ENCODE results near the gene TGM3. TPM values are rescaled to one million over a fixed set of nuclear protein-coding genes. Genes with fewer than 3 reads are reported as not detected.

The TGM3 gene
- total RNA-seq, 2 experiments from 2014 or later: not detected

DNA sequence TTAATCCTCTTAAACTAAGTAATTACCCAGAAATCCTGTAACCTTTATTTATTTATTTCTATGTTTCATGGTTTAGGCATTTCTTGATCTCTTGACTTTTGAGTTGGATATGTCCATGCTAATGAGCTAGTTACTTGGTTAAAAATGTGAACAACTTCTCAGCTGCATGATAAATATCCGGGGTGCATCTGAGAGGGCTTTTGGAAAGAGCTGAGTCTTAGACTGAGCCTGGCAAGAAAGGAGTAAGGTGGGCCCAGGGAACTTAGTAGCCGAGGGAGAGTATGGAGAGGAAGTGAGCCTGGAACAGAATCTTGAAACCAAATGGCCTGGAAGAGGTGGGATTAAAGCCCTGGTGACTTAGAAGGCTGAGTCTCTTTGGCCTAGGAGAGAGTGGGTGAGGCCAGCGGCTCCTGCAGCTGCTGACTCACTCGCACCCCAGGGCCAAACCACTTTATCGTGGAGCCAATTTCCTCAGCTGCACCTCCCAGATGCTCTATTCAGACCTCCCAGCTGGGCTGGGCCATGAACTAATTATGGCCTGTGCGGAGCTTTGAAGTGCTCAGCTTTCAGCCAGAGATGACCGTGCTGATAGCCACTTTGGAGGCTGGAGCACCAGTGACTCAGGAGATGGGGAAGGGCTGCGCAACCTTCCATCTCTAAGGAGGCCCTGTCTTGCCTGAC, 19.1 kb downstream of the TGM3 start:
- DNase-seq: no peak
- ATAC-seq: no peak
- Mint-ChIP-seq H3K9me3 (ENCODE audit: insufficient read depth) (no peaks in the 10 kb centered on the region), H3K36me3 (ENCODE audit: low read depth) (no peaks in the 10 kb centered on the region), H3K4me1 (ENCODE audit: low read depth) (no peaks in the 10 kb centered on the region), H3K27ac (no peak overlapping the region), H3K4me3 (no peak overlapping the region), H3K27me3 (ENCODE audit: low read depth) (peaks cover 3% of the 10 kb centered on the region)
- POLR2A ChIA-PET: no interaction called here
- CTCF ChIA-PET: interaction anchor here (1.1 kb wide), 1 partner anchor 107 kb away, joined by 3 read pairs; no protein-coding TSS in a partner anchor

DNA sequence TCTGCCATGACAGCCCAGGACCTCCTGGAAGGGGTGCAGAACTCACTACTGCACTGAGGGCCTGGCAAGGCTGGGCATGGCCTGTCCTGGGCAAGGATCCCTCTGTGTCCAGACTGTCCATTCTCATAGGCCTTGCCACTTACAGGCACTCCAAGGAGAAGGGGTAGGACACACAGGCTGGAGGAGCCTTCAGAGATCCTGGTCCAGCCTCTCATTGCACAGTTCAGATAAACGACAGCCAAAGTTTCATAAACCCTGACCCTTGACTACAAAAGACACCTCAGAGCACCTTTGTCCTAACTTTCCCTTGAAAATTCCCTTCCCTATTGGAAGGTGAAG, 19.6 kb downstream of the TGM3 start:
- no peaks in the 10 kb centered on the region for H3K4me1 Mint-ChIP-seq (ENCODE audit: low read depth)
- ChIA-PET CTCF (interaction anchor here (1.1 kb wide), 1 partner anchor 107 kb away, joined by 3 read pairs; no protein-coding TSS in a partner anchor), POLR2A (no interaction called here)
- H3K27me3 Mint-ChIP-seq (ENCODE audit: low read depth): peaks cover 4% of the 10 kb centered on the region
- H3K27ac Mint-ChIP-seq: no peak overlapping the region
- H3K9me3 Mint-ChIP-seq (ENCODE audit: insufficient read depth): no peaks in the 10 kb centered on the region
- H3K36me3 Mint-ChIP-seq (ENCODE audit: low read depth): no peaks in the 10 kb centered on the region
- H3K4me3 Mint-ChIP-seq: no peak overlapping the region
- no peak for ATAC-seq
- DNase-seq: no peak

DNA sequence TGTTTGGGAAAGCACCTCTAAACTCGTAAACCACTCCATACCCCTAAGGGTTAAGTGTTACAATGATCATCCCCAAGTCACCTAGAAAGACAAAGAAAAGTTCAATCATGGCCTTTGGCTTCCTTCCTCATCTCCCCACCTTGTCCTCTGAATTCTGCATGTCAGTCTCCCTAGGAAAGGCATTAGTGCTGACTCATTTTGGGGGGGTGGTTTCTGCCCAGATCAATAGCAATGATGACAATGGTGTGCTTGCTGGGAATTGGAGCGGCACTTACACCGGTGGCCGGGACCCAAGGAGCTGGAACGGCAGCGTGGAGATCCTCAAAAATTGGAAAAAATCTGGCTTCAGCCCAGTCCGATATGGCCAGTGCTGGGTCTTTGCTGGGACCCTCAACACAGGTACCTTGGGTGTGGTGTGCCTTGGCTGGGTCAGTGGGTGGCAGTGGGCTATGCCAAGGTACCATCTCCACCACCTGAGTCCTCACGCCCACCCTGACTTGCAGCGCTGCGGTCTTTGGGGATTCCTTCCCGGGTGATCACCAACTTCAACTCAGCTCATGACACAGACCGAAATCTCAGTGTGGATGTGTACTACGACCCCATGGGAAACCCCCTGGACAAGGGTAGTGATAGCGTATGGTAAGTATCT, 21.2 kb downstream of the TGM3 start:
- ATAC-seq (no peak), DNase-seq (no peak)
- CTCF ChIA-PET: no interaction called here
- H3K27me3 Mint-ChIP-seq (ENCODE audit: low read depth): peaks cover 4% of the 10 kb centered on the region
- H3K4me3 Mint-ChIP-seq: no peak overlapping the region
- POLR2A ChIA-PET: no interaction called here
- no peak overlapping the region for H3K27ac Mint-ChIP-seq
- no peaks in the 10 kb centered on the region for H3K9me3 Mint-ChIP-seq (ENCODE audit: insufficient read depth)
- no peaks in the 10 kb centered on the region for H3K4me1 Mint-ChIP-seq (ENCODE audit: low read depth)
- H3K36me3 Mint-ChIP-seq (ENCODE audit: low read depth): no peaks in the 10 kb centered on the region

DNA sequence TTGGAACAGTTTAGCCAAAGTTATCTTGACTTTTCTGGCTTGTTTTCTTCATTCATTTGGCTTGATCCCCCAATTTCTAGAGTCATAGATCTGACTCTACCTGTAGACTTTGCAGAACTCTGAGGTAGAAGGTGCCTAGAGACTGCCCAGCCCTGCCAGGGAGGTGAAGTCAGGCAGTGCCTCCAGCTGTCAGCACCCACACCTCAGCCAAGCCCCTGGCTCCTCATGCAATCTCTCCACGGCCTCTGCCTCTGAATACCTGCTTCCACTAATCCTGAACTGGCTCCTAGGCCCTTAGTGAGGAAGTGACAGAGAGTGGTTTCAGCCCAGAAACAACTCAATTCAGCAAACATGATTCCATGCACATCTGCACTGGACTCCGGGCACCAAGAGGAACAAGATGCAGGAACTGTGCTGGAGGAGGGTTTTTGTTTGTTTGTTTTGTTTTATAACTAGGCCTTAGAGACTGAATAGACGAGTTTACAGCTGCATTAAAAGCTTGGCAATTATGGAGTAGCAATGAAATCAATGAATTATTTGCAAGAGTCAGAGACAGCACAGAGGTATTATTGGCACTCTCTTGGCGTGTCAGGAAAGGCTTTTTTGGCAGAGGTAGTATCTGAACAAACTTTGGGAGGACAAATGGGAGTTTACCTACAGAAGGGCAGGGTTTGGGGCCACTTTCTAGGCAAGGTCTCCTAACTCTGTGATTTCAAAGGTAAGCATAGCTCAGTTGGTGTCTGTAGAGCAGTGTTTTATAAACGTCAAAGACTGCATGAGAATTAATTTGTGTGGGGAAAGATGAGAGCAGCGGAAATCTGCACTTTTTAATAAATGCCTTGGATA, 25.2 kb downstream of the TGM3 start:
- ATAC-seq (no peak), DNase-seq (no peak)
- Mint-ChIP-seq H3K4me3 (no peak overlapping the region), H3K4me1 (ENCODE audit: low read depth) (no peaks in the 10 kb centered on the region), H3K9me3 (ENCODE audit: insufficient read depth) (no peaks in the 10 kb centered on the region), H3K36me3 (ENCODE audit: low read depth) (no peaks in the 10 kb centered on the region), H3K27me3 (ENCODE audit: low read depth) (peaks cover 9% of the 10 kb centered on the region), H3K27ac (no peak overlapping the region)
- ChIA-PET CTCF (no interaction called here), POLR2A (interaction anchor here (0.6 kb wide), 1 partner anchor 9 kb away, joined by 4 read pairs; no protein-coding TSS in a partner anchor)

DNA sequence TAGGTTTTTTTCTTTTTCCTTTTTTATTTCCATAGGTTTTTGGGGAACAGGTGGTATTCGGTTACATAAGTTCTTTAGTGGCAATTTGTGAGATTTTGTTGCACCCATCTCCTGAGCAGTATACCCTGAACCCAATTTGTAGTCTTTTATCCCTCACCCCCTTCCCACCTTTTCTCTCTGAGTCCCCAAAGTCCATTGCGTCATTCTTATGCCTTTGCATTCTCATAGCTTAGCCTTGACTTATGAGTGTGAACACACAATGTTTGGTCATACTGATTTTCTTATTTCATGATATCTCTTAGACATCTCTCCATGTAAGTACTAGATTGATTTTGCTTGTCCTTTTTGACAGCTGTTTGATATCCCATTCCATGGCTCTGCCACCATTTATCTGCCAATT, 27.2 kb downstream of the TGM3 start:
- Mint-ChIP-seq H3K27ac (no peak overlapping the region), H3K4me1 (ENCODE audit: low read depth) (no peaks in the 10 kb centered on the region), H3K4me3 (no peak overlapping the region), H3K9me3 (ENCODE audit: insufficient read depth) (no peaks in the 10 kb centered on the region), H3K27me3 (ENCODE audit: low read depth) (peaks cover 9% of the 10 kb centered on the region), H3K36me3 (ENCODE audit: low read depth) (no peaks in the 10 kb centered on the region)
- no peak for DNase-seq
- CTCF ChIA-PET: no interaction called here
- POLR2A ChIA-PET: no interaction called here
- no peak for ATAC-seq

- Mint-ChIP-seq H3K4me3 (no peak overlapping the region), H3K4me1 (ENCODE audit: low read depth) (no peaks in the 10 kb centered on the region), H3K9me3 (ENCODE audit: insufficient read depth) (no peaks in the 10 kb centered on the region), H3K36me3 (ENCODE audit: low read depth) (no peaks in the 10 kb centered on the region), H3K27me3 (ENCODE audit: low read depth) (peaks cover 5% of the 10 kb centered on the region), H3K27ac (no peak overlapping the region)
- DNase-seq (no peak), ATAC-seq (no peak)
- ChIA-PET CTCF (no interaction called here), POLR2A (no interaction called here)
Measured at GRCh38 chr20:2326046-2326445, 30.2 kb downstream of the TGM3 start.

- DNase-seq (no peak), ATAC-seq (no peak)
- POLR2A ChIA-PET: no interaction called here
- H3K4me1 Mint-ChIP-seq (ENCODE audit: low read depth): no peaks in the 10 kb centered on the region
- no peaks in the 10 kb centered on the region for H3K9me3 Mint-ChIP-seq (ENCODE audit: insufficient read depth)
- peaks cover 5% of the 10 kb centered on the region for H3K27me3 Mint-ChIP-seq (ENCODE audit: low read depth)
- CTCF ChIA-PET: no interaction called here
- no peak overlapping the region for H3K4me3 Mint-ChIP-seq
- H3K27ac Mint-ChIP-seq: no peak overlapping the region
- no peaks in the 10 kb centered on the region for H3K36me3 Mint-ChIP-seq (ENCODE audit: low read depth)
Measured at GRCh38 chr20:2327620-2328555, 32.1 kb downstream of the TGM3 start.

DNA sequence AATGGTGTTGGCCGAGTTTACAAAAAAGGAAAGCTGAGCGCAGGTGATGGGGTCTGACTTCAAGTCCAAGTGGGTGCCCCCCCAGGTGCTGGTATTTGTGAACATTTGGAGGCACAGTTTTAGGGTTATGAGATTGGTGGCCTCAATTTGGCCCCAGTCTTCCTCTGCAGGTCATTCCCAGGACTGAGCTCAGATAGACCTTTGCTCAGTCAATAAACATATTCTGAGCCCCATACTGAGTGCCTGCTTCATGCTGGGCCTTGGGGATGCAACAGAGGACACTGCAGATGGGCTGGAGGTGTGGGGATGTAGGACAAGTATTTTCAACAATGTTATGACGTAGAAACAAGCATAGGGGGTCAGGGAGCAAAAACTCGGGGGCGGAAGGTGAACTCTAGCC, 33.5 kb downstream of the TGM3 start:
- Mint-ChIP-seq H3K27ac (no peak overlapping the region), H3K4me1 (ENCODE audit: low read depth) (no peaks in the 10 kb centered on the region), H3K36me3 (ENCODE audit: low read depth) (no peaks in the 10 kb centered on the region), H3K9me3 (ENCODE audit: insufficient read depth) (no peaks in the 10 kb centered on the region), H3K4me3 (no peak overlapping the region), H3K27me3 (ENCODE audit: low read depth) (no peaks in the 10 kb centered on the region)
- ATAC-seq (no peak), DNase-seq (no peak)
- ChIA-PET CTCF (interaction anchor here (1.2 kb wide), 1 partner anchor 10 kb away, joined by 4 read pairs; no protein-coding TSS in a partner anchor), POLR2A (no interaction called here)

DNA sequence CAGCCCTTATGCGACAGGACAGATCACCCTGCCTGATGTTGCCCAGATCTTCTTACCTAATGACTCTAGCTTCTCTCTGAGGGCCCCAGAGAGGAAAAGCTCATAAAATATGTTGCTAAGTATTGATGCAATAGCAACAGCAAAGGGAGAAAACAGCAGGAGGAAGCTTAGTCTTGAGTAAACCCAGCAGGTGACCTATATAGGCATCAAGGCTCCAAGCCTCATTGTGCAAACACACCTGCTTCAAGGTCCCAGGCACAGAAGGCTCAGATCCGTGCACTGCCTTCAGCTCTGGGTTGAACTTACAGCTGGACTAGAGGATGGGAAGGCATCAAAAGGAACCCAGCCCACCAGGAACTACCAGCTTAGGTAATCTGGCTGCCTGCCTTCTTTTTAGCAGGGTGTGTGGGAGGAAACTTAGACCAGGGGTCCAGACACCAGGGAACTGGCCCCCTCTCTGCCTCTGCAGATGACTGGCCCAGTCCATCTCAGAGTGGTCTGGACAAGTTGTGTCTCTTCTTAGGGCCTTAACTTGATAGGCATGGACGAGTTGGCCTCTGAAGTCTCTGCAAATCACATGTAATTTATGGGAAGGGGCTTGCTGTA, 34.4 kb downstream of the TGM3 start:
- no peaks in the 10 kb centered on the region for H3K4me1 Mint-ChIP-seq (ENCODE audit: low read depth)
- H3K27me3 Mint-ChIP-seq (ENCODE audit: low read depth): no peaks in the 10 kb centered on the region
- DNase-seq: no peak
- no peaks in the 10 kb centered on the region for H3K9me3 Mint-ChIP-seq (ENCODE audit: insufficient read depth)
- H3K36me3 Mint-ChIP-seq (ENCODE audit: low read depth): no peaks in the 10 kb centered on the region
- CTCF ChIA-PET: interaction anchor here (1.1 kb wide), 1 partner anchor 123 kb away, joined by 3 read pairs; no protein-coding TSS in a partner anchor
- no peak for ATAC-seq
- no peak overlapping the region for H3K27ac Mint-ChIP-seq
- no peak overlapping the region for H3K4me3 Mint-ChIP-seq
- POLR2A ChIA-PET: interaction anchor here (0.6 kb wide), 1 partner anchor 9 kb away, joined by 4 read pairs; no protein-coding TSS in a partner anchor

DNA sequence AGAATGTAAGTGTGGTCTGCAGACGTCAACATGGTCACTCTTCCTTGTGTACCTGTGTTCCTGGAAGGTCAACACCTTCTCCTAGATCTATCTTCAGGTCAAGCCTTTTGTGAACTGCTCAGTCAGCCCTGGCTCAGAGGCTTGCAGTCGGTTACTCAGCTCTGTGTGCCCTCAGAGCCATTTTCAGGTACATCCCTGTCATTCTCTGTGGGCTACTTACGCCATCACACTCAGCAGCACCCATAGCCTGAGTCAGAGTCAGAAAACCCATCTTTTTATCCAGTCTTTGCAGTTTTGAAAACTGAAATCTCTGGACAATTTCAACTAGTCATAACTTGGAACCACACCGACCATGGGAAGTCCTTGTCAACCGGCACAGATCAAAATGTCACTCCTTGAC, 35.3 kb downstream of the TGM3 start:
- H3K36me3 Mint-ChIP-seq (ENCODE audit: low read depth): no peaks in the 10 kb centered on the region
- CTCF ChIA-PET: interaction anchor here (1.1 kb wide), 1 partner anchor 124 kb away, joined by 3 read pairs; no protein-coding TSS in a partner anchor
- H3K27ac Mint-ChIP-seq: no peak overlapping the region
- DNase-seq: no peak
- H3K27me3 Mint-ChIP-seq (ENCODE audit: low read depth): no peaks in the 10 kb centered on the region
- H3K4me1 Mint-ChIP-seq (ENCODE audit: low read depth): no peaks in the 10 kb centered on the region
- H3K9me3 Mint-ChIP-seq (ENCODE audit: insufficient read depth): no peaks in the 10 kb centered on the region
- ATAC-seq: no peak
- POLR2A ChIA-PET: no interaction called here
- H3K4me3 Mint-ChIP-seq: no peak overlapping the region

- Mint-ChIP-seq H3K27me3 (ENCODE audit: low read depth) (no peaks in the 10 kb centered on the region), H3K4me3 (no peak overlapping the region), H3K36me3 (ENCODE audit: low read depth) (no peaks in the 10 kb centered on the region), H3K9me3 (ENCODE audit: insufficient read depth) (no peaks in the 10 kb centered on the region), H3K4me1 (ENCODE audit: low read depth) (no peaks in the 10 kb centered on the region), H3K27ac (no peak overlapping the region)
- no peak for DNase-seq
- ATAC-seq: no peak
- ChIA-PET POLR2A (no interaction called here), CTCF (no interaction called here)
Measured at GRCh38 chr20:2331901-2332565, 36.2 kb downstream of the TGM3 start.

Measured in activated CD8-positive, alpha-beta T cell treated with anti-CD3 and anti-CD28 coated beads, Interleukin-2, amount 10 ng/mL, durations not matched to agents 7 days and 5 days (primary cell).